HepG2 (cell line): Measurements from ENCODE around the gene SIGLEC15. TPM values are rescaled to one million over a fixed set of nuclear protein-coding genes. Genes with fewer than 3 reads are reported as not detected.

Source experiments
- ATAC-seq: fragments of 200-7000 bp; cut with Tn5 transposase; 3 replicates; pipeline ENCODE4 v1.9.1; 2020; ENCODE audit warnings: mild to moderate bottlenecking, moderate library complexity
- BruUV-seq: library from RNA; stranded (reverse); fragments of 400-500 nt; replicated peaks from 2 replicates; lab custom pipeline; 2021; lab: Mats Ljungman, UMichigan
- CTCF ChIA-PET: fragments of 300-600 bp; formaldehyde crosslinking; extraction: SDS; loops from one replicate; lab custom pipeline; 2021; ENCODE audit warnings: low total read pairs, inconsistent platforms, low intra/inter-chr PET ratio; lab: Yijun Ruan, JAX
- POLR2A ChIA-PET: fragments of 350-600 bp; sonication (Branson Sonifier 250); formaldehyde crosslinking; loops from one replicate; lab custom pipeline; 2020; ENCODE audit warnings: antibody characterized with exemption, inconsistent platforms; lab: Yijun Ruan, JAX
- DNase-seq: peaks from one replicate; pipeline ENCODE4 v3.0.0-alpha.2; 2015; ENCODE audit warnings: low spot score
- FAIRE-seq: peaks from 3 replicates; lab custom pipeline; 2011; peaks lifted over from hg19 to GRCh38; lab: Jason Lieb, UNC
- H2AFZ ChIP-seq: one replicate; pipeline ENCODE4 v1.6.1; 2011; ENCODE audit warnings: low read length, inconsistent platforms
- H3K27ac ChIP-seq: fragments of 300-600 bp; 3 replicates; pipeline ENCODE4 v1.8.0; 2011; ENCODE audit warnings: mixed run types, mild to moderate bottlenecking, mixed read lengths, low read length, inconsistent platforms; ENCODE audit not compliant: insufficient read depth; ENCODE audit errors: extremely low read length
- H3K27me3 ChIP-seq, 2 experiments: fragments of 200-600 bp in 1 of 2; 2 replicates in 1 of 2; 3 replicates in 1 of 2; pipeline versions ENCODE4 v1.6.0 to v1.8.0; 2011; ENCODE audit warnings: low read length in 2 of 2, mild to moderate bottlenecking in 2 of 2, moderate library complexity in 2 of 2, inconsistent platforms in 1 of 2; ENCODE audit not compliant: insufficient read depth in 2 of 2, control insufficient read depth in 1 of 2
- H3K36me3 ChIP-seq, 2 experiments: fragments of 200-600 bp in 1 of 2; replicated peaks in 1 of 2; 2 replicates in 1 of 2; 3 replicates in 1 of 2; pipeline versions ENCODE4 v1.5.1 to v1.8.0; 2011; ENCODE audit warnings: low read length in 2 of 2, inconsistent platforms in 1 of 2; ENCODE audit not compliant: insufficient read depth in 2 of 2, control insufficient read depth in 1 of 2
- H3K4me1 ChIP-seq: 2 replicates; pipeline ENCODE4 v1.5.1; 2012; ENCODE audit warnings: low read length, inconsistent platforms; ENCODE audit not compliant: insufficient read depth
- H3K4me2 ChIP-seq: 2 replicates; pipeline ENCODE4 v1.6.0; 2011; ENCODE audit warnings: low read depth, low read length, inconsistent platforms
- H3K4me3 ChIP-seq, 3 experiments: fragments of 200-600 bp in 1 of 3; sonication (generic), shearing (Covaris generic) in 1 of 3; replicated peaks in 1 of 3; 2 replicates each; pipeline ENCODE4 v1.5.1; 2011 to 2016; ENCODE audit warnings: low read length in 3 of 3, inconsistent platforms in 2 of 3, low read depth in 2 of 3, mild to moderate bottlenecking in 2 of 3, control low read depth in 1 of 3, mixed read lengths in 1 of 3; ENCODE audit not compliant: insufficient read depth in 1 of 3
- H3K79me2 ChIP-seq: one replicate; pipeline ENCODE4 v1.6.1; 2011; ENCODE audit warnings: low read length, inconsistent platforms; ENCODE audit not compliant: insufficient read depth
- H3K9ac ChIP-seq: 2 replicates; pipeline ENCODE4 v1.6.0; 2011; ENCODE audit warnings: mild to moderate bottlenecking, low read depth, low read length, inconsistent platforms; ENCODE audit not compliant: insufficient read depth
- H3K9me3 ChIP-seq: 2 replicates; pipeline ENCODE4 v1.5.1; 2012; ENCODE audit warnings: mild to moderate bottlenecking, low read length
- H4K20me1 ChIP-seq: 2 replicates; pipeline ENCODE4 v1.6.0; 2011; ENCODE audit warnings: inconsistent platforms, mild to moderate bottlenecking, low read length, moderate library complexity; ENCODE audit not compliant: insufficient read depth
- AHR ChIP-seq: IDR thresholded peaks from 2 replicates; pipeline ENCODE4 v1.6.1; 2018; ENCODE audit warnings: missing genetic modification reagents, missing compliant biosample characterization
- ATRX ChIP-seq: sonication (generic); formaldehyde crosslinking; IDR thresholded peaks from 2 replicates; pipeline ENCODE4 v1.4.0; 2020; ENCODE audit warnings: missing genetic modification reagents, borderline replicate concordance
- HDAC6 ChIP-seq: fragments of 200-600 bp; sonication (generic); IDR thresholded peaks from 2 replicates; pipeline ENCODE4 v1.7.0; 2017; ENCODE audit warnings: mild to moderate bottlenecking, antibody characterized with exemption, low read length, low read depth
- RAD21 ChIP-seq: fragments of 450-650 bp; formaldehyde crosslinking; IDR thresholded peaks from 2 replicates; pipeline ENCODE4 v1.5.0; 2020; ENCODE audit warnings: mild to moderate bottlenecking
- YY1 ChIP-seq: IDR thresholded peaks from 2 replicates; pipeline ENCODE4 v1.6.1; 2011; ENCODE audit warnings: low read length, low read depth, moderate library complexity, mild to moderate bottlenecking; ENCODE audit not compliant: insufficient read depth, insufficient replicate concordance
- ZFAT ChIP-seq: sonication (generic); formaldehyde crosslinking; conservative IDR thresholded peaks from 2 replicates; pipeline ENCODE4 v1.8.1; 2023; ENCODE audit warnings: missing genetic modification reagents, inconsistent platforms
- ZNF230 ChIP-seq: sonication (generic); formaldehyde crosslinking; IDR thresholded peaks from 2 replicates; pipeline ENCODE4 v1.4.0; 2020; ENCODE audit warnings: mild to moderate bottlenecking, missing genetic modification reagents
- ZNF24 ChIP-seq: fragments of 450-650 bp; IDR thresholded peaks from 2 replicates; pipeline ENCODE4 v1.6.1; 2017; ENCODE audit warnings: antibody characterized with exemption, mild to moderate bottlenecking
- ZNF451 ChIP-seq: sonication (generic); formaldehyde crosslinking; IDR thresholded peaks from 2 replicates; pipeline ENCODE4 v1.5.0; 2020; ENCODE audit warnings: mild to moderate bottlenecking, missing genetic modification reagents
- ZNF839 ChIP-seq: sonication (generic); formaldehyde crosslinking; IDR thresholded peaks from 2 replicates; pipeline ENCODE4 v1.4.0; 2020; ENCODE audit warnings: missing genetic modification reagents, mild to moderate bottlenecking, borderline replicate concordance
- WGBS: methylation state at CpG from one replicate; pipeline ENCODE4 v1.1.6; 2017; ENCODE audit warnings: low lambda C conversion rate; 5-methylcytosine and 5-hydroxymethylcytosine counted together
- in situ Hi-C: cut with HindIII; loops from 2 replicates; pipeline ENCODE4 v1.10.0; 2017; ENCODE audit warnings: low pct_unique_long_range_greater_than_20kb; ENCODE audit not compliant: extremely low pct_ligation_motif_present
- intact Hi-C: fragments of 100-400 bp; cut with micrococcal nuclease; formaldehyde crosslinking; loops from one replicate; pipeline ENCODE4 v1.10.0; 2022; ENCODE audit not compliant: unreplicated experiment
- polyA plus RNA-seq, 8 experiments: library from polyadenylated mRNA; depleted of rRNA in 3 of 8; stranded (reverse) in 7 of 8; unstranded in 1 of 8; fragments of >200 nt; fragmentation: Illumina TruSeq in 4 of 8; extraction: Trizol in 4 of 8; gene quantifications; 2 replicates each; pipeline versions ENCODE4 v1.2.1 to v1.2.3, GENCODE V29; 2011 to 2016; ENCODE audit warnings: low read depth in 4 of 8, missing spikeins in 1 of 8, mixed read lengths in 1 of 8; ENCODE audit not compliant: insufficient read depth in 1 of 8
- total RNA-seq, 5 experiments: library from RNA; depleted of rRNA; stranded (reverse); fragments of >200 nt; fragmentation: Illumina TruSeq; extraction: Trizol; gene quantifications; 2 replicates each; pipeline ENCODE4 v1.2.3, GENCODE V29; 2016; ENCODE audit warnings: low read depth in 1 of 5
- TF ChIP-seq, protein P1 (sequence below): IDR thresholded peaks from 2 replicates; pipeline ENCODE4 v1.6.1; 2018; ENCODE audit warnings: missing genetic modification reagents
- TF ChIP-seq, protein P2 (sequence below): IDR thresholded peaks from 2 replicates; pipeline ENCODE4 v1.6.1; 2016; ENCODE audit warnings: mild to moderate bottlenecking, missing biosample characterization, missing genetic modification reagents
- TF ChIP-seq, protein P3 (sequence below): sonication (generic); formaldehyde crosslinking; IDR thresholded peaks from 2 replicates; pipeline ENCODE4 v1.8.1; 2022; ENCODE audit warnings: low read depth, mild to moderate bottlenecking, missing genetic modification reagents
- TF ChIP-seq, protein P4 (sequence below): IDR thresholded peaks from 2 replicates; pipeline ENCODE4 v1.6.1; 2016

Gene SIGLEC15
- total and polyA plus RNA-seq, 2 of the 13 experiments (the other 11 are each of a cell fraction or from before 2014, with no cell fraction given) = not detected

DNA sequence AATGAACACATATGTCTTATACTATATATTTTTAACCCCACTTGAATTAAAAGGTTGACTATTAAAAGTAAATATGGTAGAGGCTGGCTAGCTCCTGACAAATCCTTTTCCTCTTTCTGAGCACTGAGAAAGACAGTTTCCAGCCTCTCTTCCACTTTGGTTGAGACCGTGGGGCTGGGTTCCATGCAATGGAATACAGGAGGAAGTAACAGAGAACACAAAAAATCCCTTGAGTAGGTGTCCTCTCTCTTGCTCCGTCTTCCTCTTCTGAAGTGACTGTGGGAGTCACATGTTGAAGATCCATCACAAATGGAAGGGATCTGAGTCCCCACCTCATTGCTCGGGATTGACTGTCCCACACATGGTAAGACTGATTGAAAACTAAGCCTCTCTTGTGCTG is 36.6 kb upstream of the SIGLEC15 start (continued):
- TF ChIP-seq, protein P1, sequence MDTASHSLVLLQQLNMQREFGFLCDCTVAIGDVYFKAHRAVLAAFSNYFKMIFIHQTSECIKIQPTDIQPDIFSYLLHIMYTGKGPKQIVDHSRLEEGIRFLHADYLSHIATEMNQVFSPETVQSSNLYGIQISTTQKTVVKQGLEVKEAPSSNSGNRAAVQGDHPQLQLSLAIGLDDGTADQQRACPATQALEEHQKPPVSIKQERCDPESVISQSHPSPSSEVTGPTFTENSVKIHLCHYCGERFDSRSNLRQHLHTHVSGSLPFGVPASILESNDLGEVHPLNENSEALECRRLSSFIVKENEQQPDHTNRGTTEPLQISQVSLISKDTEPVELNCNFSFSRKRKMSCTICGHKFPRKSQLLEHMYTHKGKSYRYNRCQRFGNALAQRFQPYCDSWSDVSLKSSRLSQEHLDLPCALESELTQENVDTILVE = no peak

DNA sequence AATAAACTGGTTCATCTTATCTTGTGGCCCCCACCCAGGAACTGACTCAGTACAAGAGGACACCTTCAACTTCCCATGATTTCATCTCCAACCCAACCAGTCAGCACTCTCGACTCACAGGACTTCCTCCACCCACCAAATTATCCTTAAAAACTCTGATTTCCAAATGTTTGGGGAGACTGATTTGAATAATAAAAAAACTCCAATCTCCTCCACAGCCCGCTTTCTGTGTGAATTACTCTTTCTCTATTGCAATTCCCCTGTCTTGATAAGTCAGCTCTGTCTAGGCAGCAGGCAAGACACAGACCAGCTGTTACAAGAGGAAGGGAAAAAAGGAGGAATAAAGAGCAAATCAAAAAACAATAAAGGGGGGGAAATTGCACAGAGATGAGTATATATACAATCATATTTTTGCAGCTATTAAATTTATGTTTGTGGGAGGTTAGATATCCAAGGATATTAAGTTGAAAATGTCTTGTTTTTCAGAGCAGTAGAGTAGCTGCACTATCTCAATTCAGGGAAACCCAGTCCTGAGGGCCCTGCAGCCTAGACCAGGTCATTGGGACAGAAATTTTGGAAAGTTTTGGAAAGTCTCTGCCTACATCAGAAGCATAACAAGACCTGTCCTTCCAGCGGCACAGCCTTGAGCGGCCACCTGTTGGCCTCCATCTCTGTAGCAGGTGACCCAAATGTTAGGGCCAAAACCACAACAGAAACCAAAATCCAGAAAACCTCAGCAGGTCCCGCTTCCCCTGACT is 32.8 kb upstream of the SIGLEC15 start:
- H3K4me2 ChIP-seq = no peak overlapping the region
- in situ Hi-C loops = no loop called here
- H3K9ac ChIP-seq = no peak overlapping the region
- ChIA-PET POLR2A (no interaction called here), CTCF (no interaction called here)
- no peak for DNase-seq
- H3K79me2 ChIP-seq = no peaks in the 10 kb centered on the region
- no peaks in the 10 kb centered on the region for H4K20me1 ChIP-seq
- H2AFZ ChIP-seq = no peak overlapping the region
- no peaks in the 10 kb centered on the region for H3K27me3 ChIP-seq
- H3K27ac ChIP-seq = no peak overlapping the region
- ATAC-seq = no peak
- no peak for FAIRE-seq
- H3K9me3 ChIP-seq = no peaks in the 10 kb centered on the region
- BruUV-seq = no TSS peak
- intact Hi-C loops = no loop called here
- 11% methylated on average over 4 of the region's 5 CpGs for WGBS
- no peaks in the 10 kb centered on the region for H3K4me1 ChIP-seq
- H3K4me3 ChIP-seq = no peak overlapping the region
- no peaks in the 10 kb centered on the region for H3K36me3 ChIP-seq
- TF ChIP-seq RAD21 (no peak), ZNF839 (CRISPR knock-in tag) (no peak), YY1 (no peak), AHR (CRISPR knock-in tag) (no peak), HDAC6 (no peak), ATRX (CRISPR knock-in tag) (no peak), ZFAT (CRISPR knock-in tag) (no peak), ZNF451 (CRISPR knock-in tag) (no peak), ZNF24 (no peak), ZNF230 (CRISPR knock-in tag) (no peak)
- TF ChIP-seq, protein P2, sequence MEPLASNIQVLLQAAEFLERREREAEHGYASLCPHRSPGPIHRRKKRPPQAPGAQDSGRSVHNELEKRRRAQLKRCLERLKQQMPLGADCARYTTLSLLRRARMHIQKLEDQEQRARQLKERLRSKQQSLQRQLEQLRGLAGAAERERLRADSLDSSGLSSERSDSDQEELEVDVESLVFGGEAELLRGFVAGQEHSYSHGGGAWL = no peak
- TF ChIP-seq, protein P3, sequence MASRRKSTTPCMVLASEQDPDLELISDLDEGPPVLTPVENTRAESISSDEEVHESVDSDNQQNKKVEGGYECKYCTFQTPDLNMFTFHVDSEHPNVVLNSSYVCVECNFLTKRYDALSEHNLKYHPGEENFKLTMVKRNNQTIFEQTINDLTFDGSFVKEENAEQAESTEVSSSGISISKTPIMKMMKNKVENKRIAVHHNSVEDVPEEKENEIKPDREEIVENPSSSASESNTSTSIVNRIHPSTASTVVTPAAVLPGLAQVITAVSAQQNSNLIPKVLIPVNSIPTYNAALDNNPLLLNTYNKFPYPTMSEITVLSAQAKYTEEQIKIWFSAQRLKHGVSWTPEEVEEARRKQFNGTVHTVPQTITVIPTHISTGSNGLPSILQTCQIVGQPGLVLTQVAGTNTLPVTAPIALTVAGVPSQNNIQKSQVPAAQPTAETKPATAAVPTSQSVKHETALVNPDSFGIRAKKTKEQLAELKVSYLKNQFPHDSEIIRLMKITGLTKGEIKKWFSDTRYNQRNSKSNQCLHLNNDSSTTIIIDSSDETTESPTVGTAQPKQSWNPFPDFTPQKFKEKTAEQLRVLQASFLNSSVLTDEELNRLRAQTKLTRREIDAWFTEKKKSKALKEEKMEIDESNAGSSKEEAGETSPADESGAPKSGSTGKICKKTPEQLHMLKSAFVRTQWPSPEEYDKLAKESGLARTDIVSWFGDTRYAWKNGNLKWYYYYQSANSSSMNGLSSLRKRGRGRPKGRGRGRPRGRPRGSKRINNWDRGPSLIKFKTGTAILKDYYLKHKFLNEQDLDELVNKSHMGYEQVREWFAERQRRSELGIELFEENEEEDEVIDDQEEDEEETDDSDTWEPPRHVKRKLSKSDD (CRISPR knock-in tag) = no peak
- TF ChIP-seq, protein P4, sequence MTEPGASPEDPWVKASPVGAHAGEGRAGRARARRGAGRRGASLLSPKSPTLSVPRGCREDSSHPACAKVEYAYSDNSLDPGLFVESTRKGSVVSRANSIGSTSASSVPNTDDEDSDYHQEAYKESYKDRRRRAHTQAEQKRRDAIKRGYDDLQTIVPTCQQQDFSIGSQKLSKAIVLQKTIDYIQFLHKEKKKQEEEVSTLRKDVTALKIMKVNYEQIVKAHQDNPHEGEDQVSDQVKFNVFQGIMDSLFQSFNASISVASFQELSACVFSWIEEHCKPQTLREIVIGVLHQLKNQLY (CRISPR knock-in tag) = no peak
